ENCODE results near the gene ATP5F1A.
"Not testable (repeated sequence)": the region's sequence is repeated elsewhere in the genome, so short reads cannot be mapped to it uniquely, and the experiment has no call there.

ATP5F1A gene

GRCh38 chr18:46097801-46098615 is at the start of gene ATP5F1A:
Gene ATP5F1A, minus strand, starts transcription at chr18:46098296. Its CDS starts 65 bp downstream, at chr18:46098231.
- peak; percentile 36 for DNase-seq

- no peak for DNase-seq
Measured at GRCh38 chr18:46141199-46141598, 43.1 kb upstream of the ATP5F1A start.

GRCh38 chr18:46140173-46140572 is 42.1 kb upstream of the ATP5F1A start:
- no peak for DNase-seq

GRCh38 chr18:46134920-46135675 is 37.0 kb upstream of the ATP5F1A start:
- DNase-seq: no peak

- DNase-seq: no peak
Measured at GRCh38 chr18:46133534-46133933, 35.4 kb upstream of the ATP5F1A start.

- DNase-seq: not testable (repeated sequence)
Measured at GRCh38 chr18:46130549-46130948, 32.5 kb upstream of the ATP5F1A start.

GRCh38 chr18:46130061-46130460 is 32.0 kb upstream of the ATP5F1A start:
- DNase-seq: no peak

- not testable (repeated sequence) for DNase-seq
Measured at GRCh38 chr18:46126625-46127024, 28.5 kb upstream of the ATP5F1A start.

- no peak for DNase-seq
Measured at GRCh38 chr18:46113751-46114150, 15.7 kb upstream of the ATP5F1A start.

- no peak for DNase-seq
Measured at GRCh38 chr18:46110406-46110805, 12.3 kb upstream of the ATP5F1A start.

GRCh38 chr18:46109386-46109785 is 11.3 kb upstream of the ATP5F1A start:
- DNase-seq: no peak

- peak; percentile 77 for DNase-seq
Measured at GRCh38 chr18:46104128-46104911, 6.2 kb upstream of the ATP5F1A start, which contains the start of gene HAUS1. Gene HAUS1, plus strand, starts transcription at chr18:46104385. Its CDS starts 27 bp downstream, at chr18:46104412.

GRCh38 chr18:46099463-46099862 is 1.4 kb upstream of the ATP5F1A start:
- DNase-seq: no peak

- DNase-seq: peak; percentile 22
Measured at GRCh38 chr18:46098616-46098933, 479 bp upstream of the ATP5F1A start.

GRCh38 chr18:46097431-46097800 is 680 bp downstream of the ATP5F1A start:
- DNase-seq: no peak

- no peak for DNase-seq
Measured at GRCh38 chr18:46096651-46097300, 1.3 kb downstream of the ATP5F1A start.

GRCh38 chr18:46095532-46095931 is 2.6 kb downstream of the ATP5F1A start:
- DNase-seq: no peak

GRCh38 chr18:46088501-46088900 is 9.6 kb downstream of the ATP5F1A start:
- DNase-seq: not testable (repeated sequence)

GRCh38 chr18:46084431-46084830 is 13.7 kb downstream of the ATP5F1A start:
- DNase-seq: no peak

GRCh38 chr18:46080156-46080555 is 17.9 kb downstream of the ATP5F1A start:
- no peak for DNase-seq

- DNase-seq: no peak
Measured at GRCh38 chr18:46079336-46079735, 18.8 kb downstream of the ATP5F1A start.

GRCh38 chr18:46073474-46074331 is 24.4 kb downstream of the ATP5F1A start:
- DNase-seq: peak; percentile 64

All from NCI-H1694 (cell line).